Activated B cell treated with CpG ODN at 0.5 μM for 24 hours (primary cell): ENCODE data around the gene GPR87. TPM values are rescaled to one million over a fixed set of nuclear protein-coding genes. Genes with fewer than 3 reads are reported as not detected.

Experiments used
- ATAC-seq: fragments of 200-7000 bp; cut with Tn5 transposase; one replicate; pipeline ENCODE4 v1.10.0; 2021; ENCODE audit warnings: low read depth, mild to moderate bottlenecking, moderate library complexity
- CTCF ChIA-PET: fragments of 350-600 bp; sonication (Branson Sonifier 250); formaldehyde crosslinking; loops from one replicate; lab custom pipeline; 2021; ENCODE audit warnings: antibody characterized with exemption; lab: Charles Lee
- POLR2A ChIA-PET: fragments of 350-600 bp; sonication (Branson Sonifier 250); formaldehyde crosslinking; loops from one replicate; lab custom pipeline; 2021; ENCODE audit warnings: antibody characterized with exemption; lab: Charles Lee
- DNase-seq: peaks from one replicate; pipeline ENCODE4 v3.0.0; 2022
- H3K27ac Mint-ChIP-seq: one replicate; pipeline ENCODE4 v1.8.0; 2020; ENCODE audit warnings: mixed read lengths
- H3K27me3 Mint-ChIP-seq: one replicate; pipeline ENCODE4 v1.8.0; 2021; ENCODE audit warnings: mixed read lengths
- H3K36me3 Mint-ChIP-seq: one replicate; pipeline ENCODE4 v1.8.0; 2021; ENCODE audit warnings: low read depth, mixed read lengths
- H3K4me1 Mint-ChIP-seq: one replicate; pipeline ENCODE4 v1.8.0; 2021; ENCODE audit warnings: mixed read lengths
- H3K4me3 Mint-ChIP-seq: one replicate; pipeline ENCODE4 v1.8.0; 2020; ENCODE audit warnings: mild to moderate bottlenecking, mixed read lengths
- H3K9me3 Mint-ChIP-seq: one replicate; pipeline ENCODE4 v1.8.0; 2020; ENCODE audit warnings: mixed read lengths
- CTCF ChIP-seq: fragments of 200-600 bp; IDR thresholded peaks from one replicate; pipeline ENCODE4 v1.8.0; 2022; ENCODE audit warnings: antibody characterized with exemption, mild to moderate bottlenecking
- intact Hi-C: fragments of 100-400 bp; cut with micrococcal nuclease; formaldehyde crosslinking; loops from one replicate; pipeline ENCODE4 v1.15.1; 2024
- total RNA-seq: library from RNA; stranded (reverse); gene quantifications from 2 replicates; pipeline ENCODE4 v1.2.3, GENCODE V29; 2022

Gene GPR87
- total RNA-seq, 1 donor from 2014 or later = not detected

DNA sequence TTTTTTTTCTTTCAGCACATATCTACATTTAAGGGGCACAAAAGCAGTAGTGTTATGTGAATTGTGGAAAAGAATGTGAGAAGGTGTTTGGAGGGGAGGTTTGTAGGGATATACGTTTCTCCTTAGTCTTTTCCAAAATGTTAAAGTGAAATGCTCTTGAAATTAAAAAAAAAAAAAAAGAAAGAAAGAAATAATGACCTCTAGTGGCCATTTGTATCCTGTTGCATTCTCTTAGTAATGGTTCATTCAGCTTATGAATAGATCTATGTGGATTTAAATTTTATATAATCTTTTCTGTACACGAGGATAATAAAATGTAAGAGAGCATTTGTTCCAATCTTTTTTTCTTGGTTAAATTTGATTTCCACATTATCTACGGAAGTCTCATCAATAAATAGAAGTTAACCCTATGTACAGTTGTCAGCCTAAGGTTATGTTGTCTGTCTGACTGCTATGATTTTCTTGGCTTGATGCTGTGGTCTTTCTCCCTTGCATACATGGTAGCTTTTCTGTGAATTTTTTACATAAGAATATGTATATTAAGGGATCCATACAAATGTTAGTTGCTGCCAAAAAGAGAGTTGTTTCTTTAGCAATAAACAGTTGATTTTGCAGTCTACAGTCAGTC is 11.1 kb upstream of the GPR87 start:
- peaks cover 33% of the 10 kb centered on the region for H3K4me1 Mint-ChIP-seq
- ATAC-seq (peak; percentile 30), DNase-seq (no peak)
- H3K4me3 Mint-ChIP-seq = peak overlapping the region; percentile 82
- ChIA-PET POLR2A (interaction anchor here (0.7 kb wide), 2 partner anchors 42 to 624 kb away, joined by 5 to 6 read pairs; no protein-coding TSS in a partner anchor), CTCF (interaction anchor here (0.5 to 1.8 kb wide), 9 partner anchors 12 to 190 kb away, joined by 3 to 5 read pairs (median 4); no protein-coding TSS in a partner anchor)
- peak overlapping the region; percentile 90 for H3K27ac Mint-ChIP-seq
- no peaks in the 10 kb centered on the region for H3K36me3 Mint-ChIP-seq
- TF ChIP-seq CTCF = no peak
- intact Hi-C loops = loop anchor here (1.0 to 2.0 kb wide), 3 partner anchors 55 to 159 kb away; no protein-coding TSS in a partner anchor
- H3K27me3 Mint-ChIP-seq = no peaks in the 10 kb centered on the region
- no peaks in the 10 kb centered on the region for H3K9me3 Mint-ChIP-seq

DNA sequence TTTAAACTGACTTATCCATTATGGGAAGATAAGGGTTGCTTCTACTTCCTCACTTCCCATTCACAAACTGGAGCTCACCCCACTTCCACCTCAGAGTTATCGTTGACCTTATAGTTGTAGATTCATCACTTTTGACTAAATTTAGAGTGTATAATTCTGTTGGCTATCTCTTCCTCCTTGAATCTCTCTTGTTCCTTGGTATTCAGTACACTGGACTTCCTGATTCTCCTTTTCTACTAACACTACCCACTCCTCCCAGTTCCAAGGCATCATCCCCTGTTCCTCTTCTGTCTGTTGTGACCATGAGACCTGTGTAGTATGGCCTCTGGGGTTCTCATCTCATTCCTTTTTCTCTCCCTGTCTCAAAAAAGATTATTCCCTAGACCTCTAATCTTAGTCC is 5.9 kb upstream of the GPR87 start:
- CTCF ChIA-PET = no interaction called here
- no peak for ATAC-seq

GRCh38 chr3:151321526-151321925 is 4.9 kb upstream of the GPR87 start:
- H3K27ac Mint-ChIP-seq = no peak overlapping the region
- TF ChIP-seq CTCF = no peak
- CTCF ChIA-PET = interaction anchor here (0.7 to 0.8 kb wide), 2 partner anchors 11 to 441 kb away, joined by 3 read pairs; no protein-coding TSS in a partner anchor
- ATAC-seq (no peak), DNase-seq (no peak)
- intact Hi-C loops = no loop called here
- peaks cover 12% of the 10 kb centered on the region for H3K4me1 Mint-ChIP-seq
- no peaks in the 10 kb centered on the region for H3K27me3 Mint-ChIP-seq
- H3K36me3 Mint-ChIP-seq = no peaks in the 10 kb centered on the region
- H3K4me3 Mint-ChIP-seq = no peak overlapping the region
- H3K9me3 Mint-ChIP-seq = no peaks in the 10 kb centered on the region
- POLR2A ChIA-PET = no interaction called here

More for the DNA sequence above, 5.9 kb upstream of the GPR87 start:
- Mint-ChIP-seq H3K27me3 (no peaks in the 10 kb centered on the region), H3K27ac (no peak overlapping the region), H3K4me3 (no peak overlapping the region), H3K9me3 (no peaks in the 10 kb centered on the region), H3K4me1 (peaks cover 14% of the 10 kb centered on the region), H3K36me3 (no peaks in the 10 kb centered on the region)
- no peak for DNase-seq
- intact Hi-C loops = no loop called here
- POLR2A ChIA-PET = no interaction called here
- TF ChIP-seq CTCF = no peak

- peaks cover 2% of the 10 kb centered on the region for H3K4me1 Mint-ChIP-seq
- no peaks in the 10 kb centered on the region for H3K36me3 Mint-ChIP-seq
- H3K27ac Mint-ChIP-seq = no peak overlapping the region
- ATAC-seq (no peak), DNase-seq (no peak)
- intact Hi-C loops = no loop called here
- POLR2A ChIA-PET = no interaction called here
- H3K27me3 Mint-ChIP-seq = no peaks in the 10 kb centered on the region
- CTCF ChIA-PET = no interaction called here
- no peak overlapping the region for H3K4me3 Mint-ChIP-seq
- no peak for TF ChIP-seq CTCF
- no peaks in the 10 kb centered on the region for H3K9me3 Mint-ChIP-seq
Observed at GRCh38 chr3:151320131-151320530, 3.5 kb upstream of the GPR87 start.

DNA sequence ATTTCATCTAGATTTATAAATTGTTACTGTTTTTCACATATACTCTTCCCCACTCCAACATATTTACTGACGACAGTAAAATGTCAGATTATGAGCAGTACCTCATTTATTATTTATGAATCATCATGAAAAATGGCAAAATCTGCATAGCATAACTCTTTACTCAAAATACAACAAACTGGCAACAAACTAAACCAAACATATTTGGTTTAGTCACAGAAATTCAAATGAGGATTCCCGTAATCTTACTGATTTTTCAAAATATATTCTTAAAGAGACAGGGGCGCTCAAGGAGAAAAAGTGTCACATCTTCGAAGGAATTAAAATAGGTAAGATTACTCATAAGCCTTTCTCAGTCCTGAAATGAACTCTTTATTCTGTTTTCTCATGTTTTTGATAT is 3.0 kb upstream of the GPR87 start:
- DNase-seq = no peak
- H3K4me1 Mint-ChIP-seq = peaks cover 2% of the 10 kb centered on the region
- ChIA-PET POLR2A (no interaction called here), CTCF (no interaction called here)
- no peak overlapping the region for H3K4me3 Mint-ChIP-seq
- H3K27me3 Mint-ChIP-seq = no peaks in the 10 kb centered on the region
- no peak overlapping the region for H3K27ac Mint-ChIP-seq
- H3K9me3 Mint-ChIP-seq = no peaks in the 10 kb centered on the region
- ATAC-seq = no peak
- intact Hi-C loops = no loop called here
- TF ChIP-seq CTCF = no peak
- no peaks in the 10 kb centered on the region for H3K36me3 Mint-ChIP-seq
